NCI-H1694 treated with DMSO at 0.1 percent for 48 hours (cell line): ENCODE measurements around the gene ITGA1.
"Not testable (repeated sequence)": the region's sequence is repeated elsewhere in the genome, so short reads cannot be mapped to it uniquely, and the experiment has no call there.

Experiments used
- DNase-seq: peaks from one replicate; lab custom pipeline; 2025; lab: John Stamatoyannopoulos, UW

Gene ITGA1

DNA sequence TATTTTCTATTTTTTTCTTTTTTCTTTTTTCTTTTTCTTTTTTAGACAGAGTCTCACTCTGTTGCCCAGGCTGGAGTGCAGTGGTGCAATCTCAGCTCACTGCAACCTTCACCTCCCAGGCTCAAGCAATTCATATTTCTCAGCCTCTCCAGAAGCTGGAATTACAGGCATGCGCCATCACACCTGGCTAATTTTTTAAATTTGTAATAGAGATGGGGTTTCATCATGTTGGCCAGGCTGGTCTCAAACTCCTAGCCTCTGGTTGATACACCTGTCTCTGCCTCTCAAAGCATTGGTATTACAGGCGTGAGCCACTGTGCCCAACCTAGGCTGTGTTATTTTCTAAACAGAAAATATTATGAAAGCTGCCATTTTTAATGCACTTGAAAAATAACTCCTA is 78.3 kb downstream of the ITGA1 start:
- not testable (repeated sequence) for DNase-seq

DNA sequence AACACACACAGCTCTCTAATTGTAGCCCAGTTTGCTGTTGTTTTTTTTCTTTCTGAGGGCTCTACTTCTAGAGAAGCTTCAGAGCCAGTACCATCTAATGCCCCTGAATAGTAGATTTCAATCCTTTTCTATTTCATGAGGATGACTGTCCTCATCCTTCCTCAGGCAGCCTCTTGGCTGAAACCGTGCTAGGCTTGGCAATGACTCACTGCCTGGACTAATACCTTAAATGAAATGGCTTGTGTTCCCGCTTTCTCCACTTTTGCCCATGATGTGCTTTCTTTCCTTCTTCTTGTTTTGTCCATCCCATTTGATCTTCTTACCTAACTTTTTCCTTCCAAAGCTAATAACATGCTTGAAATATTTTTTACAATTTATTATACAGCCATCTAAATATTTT is 80.1 kb downstream of the ITGA1 start:
- no peak for DNase-seq

DNA sequence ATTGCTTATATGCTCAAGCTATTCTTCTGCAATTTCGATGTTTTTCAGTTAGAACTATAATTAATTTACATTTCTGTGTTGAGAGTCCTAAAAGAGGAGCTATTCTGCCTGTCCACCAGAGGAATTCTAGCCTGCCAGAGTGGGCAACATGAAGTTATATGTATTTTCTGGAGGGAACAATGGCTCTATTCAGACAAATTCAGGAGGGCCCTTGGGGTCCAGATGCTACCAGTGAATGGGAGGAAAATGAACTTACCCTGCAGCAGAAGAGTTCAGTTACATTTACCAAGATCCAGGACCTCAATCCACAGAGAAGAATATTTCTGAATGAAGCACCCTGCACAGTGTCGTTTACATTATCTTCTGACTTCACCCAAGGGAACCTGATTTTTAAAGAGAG is 80.7 kb downstream of the ITGA1 start:
- DNase-seq: no peak

DNA sequence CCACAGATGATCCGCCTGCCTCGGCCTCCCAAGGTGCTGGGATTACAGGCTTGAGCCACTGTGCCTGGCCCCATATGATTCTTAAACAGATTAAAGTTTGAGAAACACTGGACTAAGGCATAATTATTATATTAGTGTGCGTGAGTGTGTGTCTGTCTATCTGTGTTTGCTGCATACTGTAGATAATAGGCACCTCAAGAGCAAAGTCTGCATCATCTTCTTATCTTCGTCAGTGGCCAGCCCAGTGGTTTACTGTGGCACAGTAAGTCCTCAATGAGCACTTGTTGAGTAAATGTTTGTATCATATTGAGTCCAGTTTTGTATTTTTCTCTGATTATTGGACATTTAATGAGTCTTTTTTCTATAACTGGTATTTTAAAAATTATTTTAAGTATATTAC is 81.7 kb downstream of the ITGA1 start:
- no peak for DNase-seq

DNA sequence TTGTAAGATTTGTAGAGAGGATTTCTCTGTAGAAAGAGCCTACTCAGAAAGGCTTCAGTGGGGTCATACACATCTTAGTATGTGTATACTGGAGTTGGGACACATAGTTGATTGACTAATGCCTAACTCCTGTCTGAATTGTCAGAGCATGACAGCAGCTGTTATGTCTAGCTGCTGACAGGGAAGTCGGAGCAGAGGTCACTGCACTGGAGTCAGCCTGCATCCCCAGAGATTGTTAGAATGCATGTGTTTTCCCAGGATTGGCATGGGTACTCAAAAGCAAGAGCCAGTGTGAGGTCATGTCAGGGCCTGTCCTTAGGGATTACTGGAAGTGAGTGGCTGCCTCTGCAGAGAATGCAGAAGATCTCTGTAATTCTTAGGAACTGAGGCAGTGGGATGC is 82.7 kb downstream of the ITGA1 start:
- no peak for DNase-seq

DNA sequence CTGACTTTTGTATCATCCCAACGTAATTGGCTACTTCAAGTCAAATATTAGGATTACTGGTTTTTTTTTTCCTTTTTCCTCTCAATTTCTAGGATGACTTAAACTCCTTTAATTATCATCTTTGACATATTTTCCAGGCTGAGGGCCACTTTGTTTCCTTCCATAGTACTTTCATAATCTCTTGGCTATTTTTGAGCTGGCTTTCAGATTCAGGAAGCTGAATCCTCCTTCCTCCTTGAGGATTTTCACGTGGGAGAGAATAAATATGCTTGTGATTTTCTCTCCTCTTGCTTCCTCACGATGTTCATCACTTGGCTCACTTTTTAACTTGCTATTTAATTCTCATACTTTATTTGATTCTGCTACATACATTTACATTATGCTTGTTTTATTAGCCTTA is 88.1 kb downstream of the ITGA1 start:
- DNase-seq: no peak

DNA sequence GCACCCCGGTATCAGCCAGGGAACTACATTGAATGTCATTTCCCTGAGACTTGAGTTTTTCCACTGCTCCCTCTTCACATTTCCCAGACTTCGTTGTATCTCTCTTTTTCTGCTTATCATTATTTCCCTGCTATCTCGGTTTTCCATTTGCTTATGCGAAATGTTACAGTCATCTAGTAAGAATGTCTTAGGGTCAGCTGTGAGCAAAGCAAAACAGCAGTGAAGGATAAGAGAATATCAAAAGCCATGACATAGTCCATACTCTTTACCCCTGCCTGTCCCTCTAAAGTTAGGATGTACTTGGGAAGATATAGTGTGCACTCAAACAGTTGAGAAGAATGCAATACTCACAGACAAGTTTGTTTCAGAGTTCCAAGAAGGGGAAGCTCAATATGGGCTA is 88.7 kb downstream of the ITGA1 start:
- no peak for DNase-seq

DNA sequence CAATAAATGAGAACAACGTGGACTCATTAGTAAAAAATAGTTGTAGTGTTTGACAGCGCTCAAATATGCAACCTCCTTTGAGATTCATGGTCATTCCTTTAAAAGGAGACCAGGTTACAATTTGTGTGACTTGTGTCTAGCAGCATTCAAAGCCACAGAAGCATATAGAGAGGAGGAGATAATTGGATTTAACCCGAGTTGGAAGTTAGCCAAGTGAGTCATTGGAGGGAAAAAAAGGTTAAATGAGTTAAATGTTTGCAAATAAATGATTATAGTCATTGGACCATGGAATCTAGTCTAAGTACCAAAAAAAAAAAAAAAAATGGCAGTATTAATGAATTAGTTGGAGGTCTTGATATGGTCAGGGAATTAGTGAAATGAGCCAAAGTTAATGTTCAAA is 90.9 kb downstream of the ITGA1 start:
- DNase-seq: peak; percentile 15

DNA sequence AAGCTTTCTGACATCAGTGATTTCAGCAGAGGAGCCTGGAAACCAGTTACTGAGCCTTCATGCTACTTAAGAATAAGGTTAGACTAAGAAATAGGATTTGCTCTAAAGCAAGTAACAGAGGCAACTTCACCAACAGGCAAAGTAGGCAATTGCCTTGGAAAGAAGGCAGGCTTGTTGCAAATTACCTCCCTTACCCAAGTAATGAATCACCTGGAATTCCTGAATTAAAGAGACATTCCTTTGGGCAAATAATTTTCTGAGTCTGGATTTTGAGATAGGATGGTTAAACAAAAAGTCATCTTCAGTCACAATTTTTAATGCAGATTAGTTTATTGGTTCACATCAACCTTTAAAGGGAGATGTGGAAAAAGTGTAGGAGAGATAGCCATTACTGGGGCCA is 92.8 kb downstream of the ITGA1 start:
- DNase-seq: no peak

DNA sequence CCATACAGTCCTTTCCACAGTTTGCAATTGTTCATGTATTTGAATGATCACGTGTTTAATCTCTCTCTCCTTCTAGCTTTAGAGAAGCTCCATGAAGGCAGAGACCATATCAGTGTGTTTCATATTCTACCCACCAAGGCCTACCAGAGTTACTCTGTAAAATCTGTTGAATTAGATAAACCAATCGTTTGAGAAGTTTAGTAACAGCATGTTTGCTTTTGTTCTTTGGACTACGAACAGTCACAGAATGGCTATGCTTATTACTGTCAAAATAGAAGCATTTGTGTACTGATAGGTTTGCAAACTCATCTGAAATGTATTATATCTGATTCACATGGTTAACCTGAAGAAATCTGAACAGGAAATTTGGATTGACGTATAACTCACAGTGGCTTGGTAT is 93.8 kb downstream of the ITGA1 start:
- no peak for DNase-seq

DNA sequence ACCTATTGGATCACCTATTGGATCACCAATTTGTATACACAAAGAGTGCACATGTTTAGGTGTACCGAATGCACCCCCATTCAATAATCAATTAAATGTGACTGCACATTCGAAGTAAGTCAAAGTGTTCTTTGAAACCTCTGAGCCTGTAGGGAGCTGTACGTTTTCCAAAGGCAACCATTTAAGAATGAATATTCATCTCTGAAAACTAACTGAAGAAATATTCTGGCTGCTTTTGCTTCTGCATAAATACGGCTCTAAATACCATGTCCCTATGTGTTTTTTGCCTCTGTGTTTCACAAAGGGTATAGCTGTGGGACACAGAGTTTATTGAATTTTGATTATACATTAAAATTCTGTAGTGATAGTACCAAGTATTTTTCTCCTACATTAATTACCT is 95.4 kb downstream of the ITGA1 start:
- DNase-seq: no peak

DNA sequence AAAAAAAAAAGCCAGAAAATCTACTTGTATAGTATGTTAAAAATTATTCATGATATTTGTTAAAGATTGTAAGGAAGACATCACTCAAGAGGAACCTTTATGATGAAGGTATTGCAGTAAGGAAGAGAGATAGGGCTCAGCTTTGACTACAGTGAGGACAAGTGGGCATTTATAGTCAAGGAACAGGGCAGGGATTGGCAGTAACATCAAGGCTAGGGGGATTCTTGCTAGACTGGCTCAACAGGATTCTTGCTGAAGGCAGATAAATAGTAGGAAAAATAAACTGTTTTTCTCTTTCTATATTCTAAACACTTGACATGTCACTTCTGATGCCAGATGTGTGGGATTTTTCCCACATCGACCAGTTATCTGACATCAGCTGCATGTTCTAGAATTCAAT is 96.7 kb downstream of the ITGA1 start:
- DNase-seq: no peak

DNA sequence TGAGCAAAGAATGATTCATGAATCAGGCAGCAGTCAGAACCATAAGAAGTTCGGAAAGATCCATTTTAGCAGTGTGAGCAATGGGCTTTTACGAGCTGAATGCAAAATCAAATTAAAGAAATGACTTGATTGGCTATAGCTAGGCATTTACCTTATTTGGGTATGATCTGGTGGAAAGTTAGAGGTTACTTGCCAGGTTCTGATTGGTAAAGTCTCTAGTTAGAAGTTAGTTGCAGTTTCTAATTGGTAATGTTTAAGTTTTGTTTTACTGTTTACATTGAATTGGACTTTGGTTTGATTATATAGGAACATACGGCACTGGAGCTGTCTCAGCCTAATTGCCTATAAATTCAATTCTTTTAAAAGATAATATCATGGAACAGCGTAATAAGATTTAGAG is 97.9 kb downstream of the ITGA1 start:
- no peak for DNase-seq

DNA sequence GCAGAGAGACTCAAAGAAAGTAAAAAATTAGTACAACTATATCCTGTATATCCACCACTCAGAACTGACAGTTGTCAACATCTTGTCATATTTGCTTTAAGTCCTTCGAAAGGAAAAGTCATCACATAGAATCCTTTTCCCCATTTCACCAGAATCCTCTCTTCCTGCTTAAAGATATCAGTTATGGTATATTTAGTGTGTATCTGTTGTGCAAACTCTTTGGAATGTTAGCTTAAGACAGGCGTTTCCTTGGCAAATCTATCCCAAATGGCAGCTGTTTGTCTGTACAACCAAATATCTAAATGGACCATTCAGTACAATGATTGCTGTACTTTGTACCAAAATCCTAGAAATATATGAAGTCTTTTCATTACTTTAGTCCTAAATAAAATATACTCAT is 98.5 kb downstream of the ITGA1 start:
- DNase-seq: no peak

DNA sequence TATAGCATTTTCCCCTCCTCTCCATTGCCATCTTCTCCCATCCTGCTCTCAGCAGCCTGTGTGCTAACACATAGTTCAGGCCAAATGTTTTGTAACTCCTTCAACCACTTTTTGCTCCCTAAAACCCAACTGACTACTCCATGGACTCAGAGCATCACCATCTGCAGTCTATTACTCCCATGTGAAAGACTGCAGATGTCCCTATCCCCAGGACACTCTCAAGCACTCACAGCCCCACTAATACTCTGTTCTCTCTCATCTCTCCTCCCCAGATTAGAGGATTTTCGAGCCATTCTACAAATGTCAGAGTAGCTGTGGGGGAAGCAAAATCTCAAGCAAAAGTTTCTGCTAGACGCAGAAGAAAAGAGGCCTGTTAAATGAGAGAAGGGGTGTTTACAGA is 99.3 kb downstream of the ITGA1 start:
- no peak for DNase-seq

DNA sequence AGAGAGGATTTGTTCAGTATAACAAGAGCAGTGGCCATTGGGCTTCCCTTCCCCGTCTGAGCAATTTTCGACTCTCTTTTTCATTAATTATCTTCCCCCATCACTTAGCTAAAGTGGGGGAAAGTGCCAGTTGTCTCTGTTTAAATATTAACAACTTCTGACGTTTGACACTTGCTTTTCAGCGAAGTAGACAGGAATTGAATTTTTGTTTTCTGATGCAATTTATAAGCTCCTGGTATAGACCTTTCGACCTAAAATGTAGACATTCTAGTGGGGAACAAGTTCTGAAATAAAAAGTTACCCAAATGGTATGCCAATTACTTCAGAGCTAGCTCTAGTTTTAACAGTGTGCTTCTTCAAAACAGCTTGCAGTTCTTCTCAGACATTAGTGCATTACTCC is 100.6 kb downstream of the ITGA1 start:
- DNase-seq: no peak

DNA sequence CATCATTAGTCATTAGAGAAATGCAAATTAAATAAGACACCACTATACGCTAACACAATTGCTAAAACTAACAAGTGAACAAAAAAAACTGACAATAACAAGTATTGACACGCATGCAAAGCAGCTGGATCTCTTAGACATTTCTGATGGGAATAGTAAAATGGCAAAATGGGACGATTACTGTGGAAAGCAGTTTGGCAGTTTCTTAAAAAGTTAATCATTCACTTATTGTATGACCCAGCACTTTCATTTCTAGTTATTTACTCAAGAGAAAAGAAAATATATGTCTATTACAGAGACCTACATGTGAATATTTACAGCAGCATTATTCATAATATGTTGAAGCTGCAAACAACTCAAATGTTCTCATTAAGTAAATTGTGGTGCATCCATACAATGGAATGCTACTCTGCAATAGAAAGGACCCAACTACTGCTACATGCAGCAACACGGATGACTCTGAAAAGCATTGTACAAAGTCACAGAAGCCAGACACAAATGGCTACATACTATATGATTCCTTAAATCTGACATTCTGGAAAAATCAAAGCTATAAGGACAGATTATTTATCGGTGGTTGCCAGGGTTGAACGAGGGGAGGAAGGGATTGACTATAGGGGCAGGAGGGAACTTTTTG is 104.6 kb downstream of the ITGA1 start:
- no peak for DNase-seq

DNA sequence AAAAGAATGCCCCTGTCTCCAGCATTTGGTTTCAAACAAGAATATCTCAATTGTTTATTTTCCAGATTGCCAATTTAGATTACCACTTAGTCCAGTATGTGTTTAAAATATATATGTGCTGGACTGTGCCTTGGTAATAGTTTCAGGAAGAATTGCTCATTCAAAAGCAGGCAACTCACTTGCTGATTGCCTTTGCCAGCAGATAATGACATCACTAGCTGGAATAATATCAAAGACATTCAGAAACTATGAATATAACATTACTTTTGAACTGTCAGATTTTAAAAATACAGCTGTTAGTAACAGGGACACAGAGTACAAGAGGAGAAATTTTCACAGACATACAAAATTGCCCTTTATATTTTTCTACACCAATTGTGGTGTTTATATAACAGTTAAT is 105.4 kb downstream of the ITGA1 start:
- no peak for DNase-seq

DNA sequence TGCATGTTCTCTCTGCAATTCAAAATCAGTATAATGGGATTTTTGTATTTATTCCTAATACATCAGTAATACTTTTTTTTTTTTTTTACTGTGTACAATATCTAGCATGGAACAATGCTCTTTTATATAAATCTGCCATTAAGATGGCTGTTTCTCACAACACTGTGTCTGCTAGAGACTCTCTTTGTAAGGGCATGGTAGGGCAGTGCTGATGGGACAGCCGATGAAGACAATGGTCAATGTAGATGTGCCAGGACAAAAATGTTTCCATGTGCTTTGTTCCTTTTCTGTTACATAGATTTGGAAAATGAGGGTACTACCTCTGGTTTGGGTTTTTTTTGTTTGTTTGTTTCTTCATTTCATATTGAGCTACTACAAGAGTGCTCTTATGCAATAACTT is 106.1 kb downstream of the ITGA1 start:
- DNase-seq: no peak

DNA sequence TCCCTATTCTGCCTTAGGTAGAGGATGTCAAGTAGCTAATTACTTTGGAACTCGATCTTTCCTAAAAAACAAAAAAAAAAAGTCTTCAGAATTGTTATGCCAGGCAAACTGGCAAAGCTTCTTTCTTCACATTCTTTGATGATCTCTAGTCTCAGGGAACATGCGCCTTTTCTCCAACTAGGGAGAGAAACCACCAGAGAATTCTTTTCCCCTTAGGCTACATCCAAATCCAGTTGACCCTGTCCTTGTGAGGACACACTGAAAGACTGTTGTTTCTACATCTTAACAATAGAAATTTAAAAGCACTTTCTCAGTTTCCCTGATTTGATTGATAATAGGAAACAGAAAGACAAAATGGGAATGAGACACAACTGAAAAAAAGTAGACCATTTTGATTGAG is 106.7 kb downstream of the ITGA1 start:
- DNase-seq: no peak

DNA sequence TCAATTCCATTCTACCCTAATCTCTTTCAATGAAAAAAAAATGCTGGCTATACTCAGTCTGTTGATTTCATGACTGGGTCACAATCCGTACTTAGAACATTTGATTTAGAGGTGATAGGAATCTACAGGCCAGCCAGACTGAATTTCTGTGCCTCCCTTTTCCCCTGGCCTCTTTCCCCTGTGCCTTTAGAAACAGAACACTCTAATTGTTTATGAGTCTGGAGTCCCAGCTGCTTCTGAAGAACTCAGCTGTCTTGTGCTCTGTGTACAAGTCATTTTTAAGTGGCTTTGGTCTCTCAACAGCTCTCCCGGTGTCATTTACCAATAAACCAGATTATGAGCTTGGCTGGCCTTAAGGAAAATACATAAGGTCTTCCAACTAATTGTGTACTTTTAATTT is 107.4 kb downstream of the ITGA1 start:
- DNase-seq: no peak

DNA sequence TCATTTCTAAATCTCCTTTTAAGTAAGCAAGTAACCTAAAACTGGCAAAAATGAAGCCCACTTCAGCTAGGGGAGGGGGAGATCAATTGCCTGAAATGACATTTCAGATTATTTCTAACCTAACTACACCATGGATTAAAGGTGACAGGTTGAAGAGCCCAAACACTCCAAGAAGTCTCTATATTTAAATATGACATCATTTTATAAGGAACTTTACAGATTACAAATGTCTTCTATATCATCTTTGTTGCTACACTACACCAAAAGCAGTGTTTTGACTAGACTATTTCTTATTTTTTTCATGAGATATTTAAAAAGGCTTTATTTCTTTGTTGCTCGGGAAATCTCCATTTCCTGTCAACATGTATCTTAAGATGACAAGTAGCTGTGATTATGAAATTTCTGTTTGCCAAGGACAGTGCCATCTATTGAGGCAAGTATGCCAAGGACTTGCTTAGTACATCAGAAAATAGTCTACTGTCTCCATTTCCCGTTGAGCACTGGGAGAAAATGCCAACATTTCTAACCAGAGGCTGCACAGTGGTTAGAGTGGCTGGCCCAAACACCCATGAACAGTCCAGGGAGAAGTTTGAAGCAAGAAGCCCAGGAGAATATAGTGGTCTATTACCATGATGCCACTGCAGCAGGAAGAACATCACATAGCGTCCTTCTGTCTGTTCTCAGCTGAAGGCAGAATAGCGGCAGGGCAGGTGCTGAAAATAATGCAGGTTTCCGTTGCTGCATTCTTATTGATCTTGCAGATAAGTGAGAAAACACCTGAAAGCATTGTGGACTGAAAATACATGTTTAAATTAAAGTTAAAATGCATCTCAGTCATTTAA is 108.1 kb downstream of the ITGA1 start:
- DNase-seq: no peak

DNA sequence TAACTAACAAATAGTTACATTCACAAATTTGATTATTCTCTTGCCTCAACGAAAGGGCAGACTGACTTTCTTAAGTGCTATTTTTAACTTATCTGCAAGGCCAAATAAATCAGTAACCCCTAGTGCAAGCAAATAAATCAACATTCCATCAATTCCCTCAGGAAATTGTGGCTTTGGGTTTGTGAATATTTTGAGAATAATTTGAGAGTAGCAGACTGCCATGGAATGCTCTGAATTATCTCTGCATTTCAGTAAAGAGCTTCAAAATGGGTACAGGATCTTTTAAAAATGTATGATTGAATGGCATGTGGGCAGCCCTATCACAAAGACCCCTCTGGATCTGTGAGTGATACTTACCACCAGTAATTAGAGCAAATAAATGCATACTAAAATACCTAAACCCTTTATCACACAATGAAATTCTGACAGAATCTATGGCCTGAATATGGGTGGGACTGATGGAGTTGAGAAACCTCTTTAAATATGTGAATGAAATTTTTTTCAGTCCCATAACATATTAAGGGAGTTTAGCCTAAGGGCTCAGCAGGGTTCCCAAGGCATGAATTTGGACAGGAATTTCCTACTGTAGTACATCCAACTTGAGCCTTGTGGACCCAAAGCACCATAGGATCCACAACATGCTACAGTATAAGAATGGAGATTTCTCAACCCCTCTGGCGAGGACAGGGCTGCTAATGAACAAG is 109.0 kb downstream of the ITGA1 start:
- no peak for DNase-seq
